Hepatocyte (in vitro differentiated cells): ENCODE results near the gene NPC1. TPM values are rescaled to one million over a fixed set of nuclear protein-coding genes. Genes with fewer than 3 reads are reported as not detected.

Experiments
- DNase-seq: peaks from one replicate; pipeline ENCODE4 v3.0.0-alpha.2; 2016; ENCODE audit warnings: low spot score
- H2AFZ ChIP-seq: fragments of 200-600 bp; sonication (generic); 2 replicates; pipeline ENCODE4 v1.6.0; 2016; ENCODE audit warnings: antibody characterized with exemption, mild to moderate bottlenecking
- H3K27ac ChIP-seq: fragments of 200-600 bp; sonication (generic); 2 replicates; pipeline ENCODE4 v1.5.1; 2016; ENCODE audit warnings: mild to moderate bottlenecking
- H3K27me3 ChIP-seq: fragments of 200-600 bp; sonication (generic); 2 replicates; pipeline ENCODE4 v1.6.1; 2016
- H3K36me3 ChIP-seq: fragments of 200-600 bp; sonication (generic); replicated peaks from 2 replicates; pipeline ENCODE4 v1.5.1; 2016; ENCODE audit warnings: low read depth; ENCODE audit not compliant: insufficient read depth
- H3K4me1 ChIP-seq: fragments of 200-600 bp; sonication (generic); 2 replicates; pipeline ENCODE4 v1.5.1; 2016; ENCODE audit warnings: mild to moderate bottlenecking, moderate library complexity; ENCODE audit not compliant: insufficient read depth
- H3K4me2 ChIP-seq: fragments of 200-600 bp; sonication (generic); 2 replicates; pipeline ENCODE4 v1.6.0; 2016
- H3K4me3 ChIP-seq: fragments of 200-600 bp; sonication (generic); 2 replicates; pipeline ENCODE4 v1.5.1; 2016; ENCODE audit warnings: mild to moderate bottlenecking
- H3K79me2 ChIP-seq: fragments of 200-600 bp; sonication (generic); 2 replicates; pipeline ENCODE4 v1.6.0; 2017; ENCODE audit warnings: mild to moderate bottlenecking
- H3K9me2 ChIP-seq: fragments of 200-600 bp; sonication (generic); replicated peaks from 2 replicates; pipeline ENCODE4 v1.6.0; 2017; ENCODE audit warnings: mild to moderate bottlenecking; ENCODE audit not compliant: insufficient read depth
- H3K9me3 ChIP-seq: fragments of 200-600 bp; sonication (generic); 2 replicates; pipeline ENCODE4 v1.5.1; 2016; ENCODE audit warnings: low read depth, mild to moderate bottlenecking
- H4K20me1 ChIP-seq: fragments of 200-600 bp; sonication (generic); 2 replicates; pipeline ENCODE4 v1.6.0; 2016; ENCODE audit warnings: mild to moderate bottlenecking; ENCODE audit not compliant: insufficient read depth, poor library complexity, severe bottlenecking
- CTCF ChIP-seq: fragments of 200-600 bp; sonication (generic); IDR thresholded peaks from 2 replicates; pipeline ENCODE4 v1.5.1; 2016; ENCODE audit warnings: antibody characterized with exemption, mild to moderate bottlenecking; ENCODE audit not compliant: poor library complexity
- EZH2 ChIP-seq: fragments of 200-600 bp; sonication (generic); IDR thresholded peaks from 2 replicates; pipeline ENCODE4 v1.6.1; 2016; ENCODE audit warnings: antibody characterized with exemption, mild to moderate bottlenecking, borderline replicate concordance
- EZH2phosphoT487 ChIP-seq: fragments of 200-600 bp; sonication (generic); IDR thresholded peaks from one replicate; pipeline ENCODE4 v1.6.1; 2018; ENCODE audit warnings: antibody characterized with exemption, mild to moderate bottlenecking, low read depth, moderate library complexity; ENCODE audit not compliant: unreplicated experiment, severe bottlenecking
- WGBS: methylation state at CpG from one replicate; pipeline ENCODE4 v1.1.6; 2016; ENCODE audit warnings: low lambda C conversion rate; ENCODE audit errors: missing lambda C conversion rate; 5-methylcytosine and 5-hydroxymethylcytosine counted together
- polyA plus RNA-seq: library from polyadenylated mRNA; unstranded; fragments of >200 nt; fragmentation: Nextera tagmentation; extraction: Ambion mirVana; gene quantifications from 2 replicates; pipeline ENCODE4 v1.2.1, GENCODE V29; 2016
- total RNA-seq: library from RNA; depleted of rRNA; stranded (reverse); fragments of >200 nt; gene quantifications from 2 replicates; pipeline ENCODE4 v1.2.3, GENCODE V29; 2014

The NPC1 gene
- total and polyA plus RNA-seq, 2 experiments from 2014 or later: 54.0 to 77.2 TPM

GRCh38 chr18:23523429-23524212 lies 62.7 kb downstream of the NPC1 start:
- H3K79me2 ChIP-seq: no peaks in the 10 kb centered on the region
- 91% methylated on average over 12 of the region's 12 CpGs for WGBS
- H3K4me2 ChIP-seq: no peak overlapping the region
- H2AFZ ChIP-seq: no peak overlapping the region
- no peak overlapping the region for H3K27ac ChIP-seq
- no peaks in the 10 kb centered on the region for H4K20me1 ChIP-seq
- no peaks in the 10 kb centered on the region for H3K27me3 ChIP-seq
- no peak for DNase-seq
- no peaks in the 10 kb centered on the region for H3K4me1 ChIP-seq
- no peaks in the 10 kb centered on the region for H3K9me2 ChIP-seq
- no peaks in the 10 kb centered on the region for H3K36me3 ChIP-seq
- TF ChIP-seq EZH2: no peak
- no peak for TF ChIP-seq EZH2phosphoT487
- no peak for TF ChIP-seq CTCF
- no peaks in the 10 kb centered on the region for H3K9me3 ChIP-seq
- no peak overlapping the region for H3K4me3 ChIP-seq

- H3K27ac ChIP-seq: no peak overlapping the region
- no peaks in the 10 kb centered on the region for H3K36me3 ChIP-seq
- H4K20me1 ChIP-seq: no peaks in the 10 kb centered on the region
- H3K79me2 ChIP-seq: no peaks in the 10 kb centered on the region
- no peak overlapping the region for H2AFZ ChIP-seq
- WGBS: 96% methylated on average over 7 of the region's 7 CpGs
- H3K27me3 ChIP-seq: no peaks in the 10 kb centered on the region
- DNase-seq: no peak
- H3K4me1 ChIP-seq: no peaks in the 10 kb centered on the region
- H3K9me3 ChIP-seq: no peaks in the 10 kb centered on the region
- H3K9me2 ChIP-seq: no peaks in the 10 kb centered on the region
- H3K4me2 ChIP-seq: no peak overlapping the region
- no peak overlapping the region for H3K4me3 ChIP-seq
- no peak for TF ChIP-seq EZH2
- no peak for TF ChIP-seq CTCF
- no peak for TF ChIP-seq EZH2phosphoT487
Measured at GRCh38 chr18:23521907-23522306, 64.4 kb downstream of the NPC1 start.

GRCh38 chr18:23521271-23521670 lies 65.0 kb downstream of the NPC1 start:
- no peak overlapping the region for H3K4me2 ChIP-seq
- TF ChIP-seq EZH2: no peak
- no peak for TF ChIP-seq EZH2phosphoT487
- TF ChIP-seq CTCF: no peak
- no peak overlapping the region for H3K4me3 ChIP-seq
- H3K36me3 ChIP-seq: no peaks in the 10 kb centered on the region
- 90% methylated on average over 7 of the region's 7 CpGs for WGBS
- peaks cover 3% of the 10 kb centered on the region for H3K4me1 ChIP-seq
- H3K27me3 ChIP-seq: no peaks in the 10 kb centered on the region
- no peaks in the 10 kb centered on the region for H3K9me3 ChIP-seq
- H3K79me2 ChIP-seq: no peaks in the 10 kb centered on the region
- no peak for DNase-seq
- no peak overlapping the region for H3K27ac ChIP-seq
- no peaks in the 10 kb centered on the region for H3K9me2 ChIP-seq
- no peak overlapping the region for H2AFZ ChIP-seq
- H4K20me1 ChIP-seq: no peaks in the 10 kb centered on the region
